ENCODE measurements around the gene PEDS1. TPM values are rescaled to one million over a fixed set of nuclear protein-coding genes. Genes with fewer than 3 reads are reported as not detected.
A peak's percentile ranks its signal among the peaks of the same experiment; 100 is the strongest.

PEDS1 gene
- total and polyA plus RNA-seq, 2 of the 13 experiments (the other 11 are each of a cell fraction or from before 2014, with no cell fraction given), result 30.5 to 93.9 TPM

DNA sequence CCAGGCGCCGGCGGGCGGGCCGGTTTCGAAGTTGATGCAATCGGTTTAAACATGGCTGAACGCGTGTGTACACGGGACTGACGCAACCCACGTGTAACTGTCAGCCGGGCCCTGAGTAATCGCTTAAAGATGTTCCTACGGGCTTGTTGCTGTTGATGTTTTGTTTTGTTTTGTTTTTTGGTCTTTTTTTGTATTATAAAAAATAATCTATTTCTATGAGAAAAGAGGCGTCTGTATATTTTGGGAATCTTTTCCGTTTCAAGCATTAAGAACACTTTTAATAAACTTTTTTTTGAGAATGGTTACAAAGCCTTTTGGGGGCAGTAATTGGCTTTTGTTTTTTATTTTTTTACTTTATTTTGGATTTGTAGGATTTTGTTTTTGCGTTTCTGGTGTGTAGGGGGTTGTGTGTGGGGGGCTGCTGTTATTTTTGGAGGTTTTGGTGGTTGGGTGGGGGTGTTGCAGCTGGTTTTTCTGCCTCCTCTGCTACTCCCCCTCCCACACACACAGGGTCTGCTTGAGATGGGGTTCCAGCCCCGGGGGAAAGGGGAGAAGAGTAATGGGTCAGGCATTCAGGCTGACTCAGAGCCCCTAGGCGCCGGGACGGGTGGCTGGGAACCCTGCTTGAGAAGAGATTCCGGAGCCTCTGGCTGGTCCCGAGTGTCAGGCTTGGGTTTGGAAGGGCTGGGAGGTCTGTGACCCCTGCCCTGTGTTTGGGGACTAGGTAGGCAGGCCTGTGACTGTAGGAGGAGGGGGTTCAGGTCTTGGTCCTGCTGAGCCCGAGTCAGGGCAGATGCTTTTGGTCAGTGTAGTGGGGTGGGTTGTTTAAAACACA is 39.1 kb upstream of the PEDS1 start (continued):
- TF ChIP-seq FOXA1 (IDR thresholded peaks at IDR 0.05), result 0 out of 2 replicates have a peak, but pooled peaks have one; percentile 55
- TF ChIP-seq FOXA1 (CRISPR knock-in tag; IDR thresholded peaks at IDR 0.05), result peak; percentile 97
- TF ChIP-seq FOSL2 (CRISPR knock-in tag; IDR thresholded peaks at IDR 0.05), result peak; percentile 91
- TF ChIP-seq NONO (IDR thresholded peaks at IDR 0.05), result no peak
- TF ChIP-seq NONO (CRISPR knock-in tag; conservative IDR thresholded peaks at IDR 0.05), result peak; percentile 55; the same call in 1 of the 2 replicates
- TF ChIP-seq, protein P1, sequence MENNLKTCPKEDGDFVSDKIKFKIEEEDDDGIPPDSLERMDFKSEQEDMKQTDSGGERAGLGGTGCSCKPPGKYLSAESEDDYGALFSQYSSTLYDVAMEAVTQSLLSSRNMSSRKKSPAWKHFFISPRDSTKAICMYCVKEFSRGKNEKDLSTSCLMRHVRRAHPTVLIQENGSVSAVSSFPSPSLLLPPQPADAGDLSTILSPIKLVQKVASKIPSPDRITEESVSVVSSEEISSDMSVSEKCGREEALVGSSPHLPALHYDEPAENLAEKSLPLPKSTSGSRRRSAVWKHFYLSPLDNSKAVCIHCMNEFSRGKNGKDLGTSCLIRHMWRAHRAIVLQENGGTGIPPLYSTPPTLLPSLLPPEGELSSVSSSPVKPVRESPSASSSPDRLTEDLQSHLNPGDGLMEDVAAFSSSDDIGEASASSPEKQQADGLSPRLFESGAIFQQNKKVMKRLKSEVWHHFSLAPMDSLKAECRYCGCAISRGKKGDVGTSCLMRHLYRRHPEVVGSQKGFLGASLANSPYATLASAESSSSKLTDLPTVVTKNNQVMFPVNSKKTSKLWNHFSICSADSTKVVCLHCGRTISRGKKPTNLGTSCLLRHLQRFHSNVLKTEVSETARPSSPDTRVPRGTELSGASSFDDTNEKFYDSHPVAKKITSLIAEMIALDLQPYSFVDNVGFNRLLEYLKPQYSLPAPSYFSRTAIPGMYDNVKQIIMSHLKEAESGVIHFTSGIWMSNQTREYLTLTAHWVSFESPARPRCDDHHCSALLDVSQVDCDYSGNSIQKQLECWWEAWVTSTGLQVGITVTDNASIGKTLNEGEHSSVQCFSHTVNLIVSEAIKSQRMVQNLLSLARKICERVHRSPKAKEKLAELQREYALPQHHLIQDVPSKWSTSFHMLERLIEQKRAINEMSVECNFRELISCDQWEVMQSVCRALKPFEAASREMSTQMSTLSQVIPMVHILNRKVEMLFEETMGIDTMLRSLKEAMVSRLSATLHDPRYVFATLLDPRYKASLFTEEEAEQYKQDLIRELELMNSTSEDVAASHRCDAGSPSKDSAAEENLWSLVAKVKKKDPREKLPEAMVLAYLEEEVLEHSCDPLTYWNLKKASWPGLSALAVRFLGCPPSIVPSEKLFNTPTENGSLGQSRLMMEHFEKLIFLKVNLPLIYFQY (CRISPR knock-in tag; IDR thresholded peaks at IDR 0.05; ENCODE audit: borderline replicate concordance), result peak; percentile 69
- TF ChIP-seq MAZ (IDR thresholded peaks at IDR 0.05; ENCODE audit: borderline replicate concordance, low read depth, low read length), result no peak
- no peak for TF ChIP-seq MAZ (CRISPR knock-in tag; IDR thresholded peaks at IDR 0.05; ENCODE audit: low read depth)
- no peak for TF ChIP-seq ZNF263 (CRISPR knock-in tag; IDR thresholded peaks at IDR 0.05)
- TF ChIP-seq, protein P2, sequence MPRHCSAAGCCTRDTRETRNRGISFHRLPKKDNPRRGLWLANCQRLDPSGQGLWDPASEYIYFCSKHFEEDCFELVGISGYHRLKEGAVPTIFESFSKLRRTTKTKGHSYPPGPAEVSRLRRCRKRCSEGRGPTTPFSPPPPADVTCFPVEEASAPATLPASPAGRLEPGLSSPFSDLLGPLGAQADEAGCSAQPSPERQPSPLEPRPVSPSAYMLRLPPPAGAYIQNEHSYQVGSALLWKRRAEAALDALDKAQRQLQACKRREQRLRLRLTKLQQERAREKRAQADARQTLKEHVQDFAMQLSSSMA (CRISPR knock-in tag; IDR thresholded peaks at IDR 0.05), result no peak
- 0 out of 2 replicates have a peak, but pooled peaks have one; percentile 50 for TF ChIP-seq DNMT3B (CRISPR knock-in tag; conservative IDR thresholded peaks at IDR 0.05)
- 0 out of 2 replicates have a peak, but pooled peaks have one; percentile 58 for TF ChIP-seq ZNF547 (CRISPR knock-in tag; IDR thresholded peaks at IDR 0.05)
- TF ChIP-seq JDP2 (CRISPR knock-in tag; IDR thresholded peaks at IDR 0.05; ENCODE audit: borderline replicate concordance), result no peak
- no peak for TF ChIP-seq ZFAT (CRISPR knock-in tag; conservative IDR thresholded peaks at IDR 0.05)
- peak; percentile 2; the same call in 1 of the 2 replicates for TF ChIP-seq AHR (CRISPR knock-in tag; IDR thresholded peaks at IDR 0.05)
- TF ChIP-seq ZNF746 (CRISPR knock-in tag; IDR thresholded peaks at IDR 0.05), result peak; percentile 50; the same call in 1 of the 2 replicates
- 0 out of 2 replicates have a peak, but pooled peaks have one; percentile 45 for TF ChIP-seq RBAK (CRISPR knock-in tag; IDR thresholded peaks at IDR 0.05)
- TF ChIP-seq, protein P3, sequence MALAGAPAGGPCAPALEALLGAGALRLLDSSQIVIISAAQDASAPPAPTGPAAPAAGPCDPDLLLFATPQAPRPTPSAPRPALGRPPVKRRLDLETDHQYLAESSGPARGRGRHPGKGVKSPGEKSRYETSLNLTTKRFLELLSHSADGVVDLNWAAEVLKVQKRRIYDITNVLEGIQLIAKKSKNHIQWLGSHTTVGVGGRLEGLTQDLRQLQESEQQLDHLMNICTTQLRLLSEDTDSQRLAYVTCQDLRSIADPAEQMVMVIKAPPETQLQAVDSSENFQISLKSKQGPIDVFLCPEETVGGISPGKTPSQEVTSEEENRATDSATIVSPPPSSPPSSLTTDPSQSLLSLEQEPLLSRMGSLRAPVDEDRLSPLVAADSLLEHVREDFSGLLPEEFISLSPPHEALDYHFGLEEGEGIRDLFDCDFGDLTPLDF (CRISPR knock-in tag; IDR thresholded peaks at IDR 0.05), result no peak; the same call in 1 of the 2 replicates
- TF ChIP-seq KLF9 (CRISPR knock-in tag; IDR thresholded peaks at IDR 0.05; ENCODE audit: low read depth), result 0 out of 2 replicates have a peak, but pooled peaks have one; percentile 37
- TF ChIP-seq ZNF33B (CRISPR knock-in tag; IDR thresholded peaks at IDR 0.05), result no peak
- peak; percentile 64 for TF ChIP-seq SRSF1 (optimal IDR thresholded peaks at IDR 0.05; ENCODE audit: low read depth, low read length)
- TF ChIP-seq SP2 (CRISPR knock-in tag; IDR thresholded peaks at IDR 0.05), result no peak
- peak; percentile 74 for TF ChIP-seq GATAD2A (CRISPR knock-in tag; IDR thresholded peaks at IDR 0.05)
- TF ChIP-seq, protein P4, sequence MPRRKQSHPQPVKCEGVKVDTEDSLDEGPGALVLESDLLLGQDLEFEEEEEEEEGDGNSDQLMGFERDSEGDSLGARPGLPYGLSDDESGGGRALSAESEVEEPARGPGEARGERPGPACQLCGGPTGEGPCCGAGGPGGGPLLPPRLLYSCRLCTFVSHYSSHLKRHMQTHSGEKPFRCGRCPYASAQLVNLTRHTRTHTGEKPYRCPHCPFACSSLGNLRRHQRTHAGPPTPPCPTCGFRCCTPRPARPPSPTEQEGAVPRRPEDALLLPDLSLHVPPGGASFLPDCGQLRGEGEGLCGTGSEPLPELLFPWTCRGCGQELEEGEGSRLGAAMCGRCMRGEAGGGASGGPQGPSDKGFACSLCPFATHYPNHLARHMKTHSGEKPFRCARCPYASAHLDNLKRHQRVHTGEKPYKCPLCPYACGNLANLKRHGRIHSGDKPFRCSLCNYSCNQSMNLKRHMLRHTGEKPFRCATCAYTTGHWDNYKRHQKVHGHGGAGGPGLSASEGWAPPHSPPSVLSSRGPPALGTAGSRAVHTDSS (CRISPR knock-in tag; conservative IDR thresholded peaks at IDR 0.05), result no peak

All from HepG2 (cell line).